A549 treated with ZK216348 at 1 μM for 4 hours (cell line): ENCODE data around the gene MYLK4. TPM values are rescaled to one million over a fixed set of nuclear protein-coding genes. Genes with fewer than 3 reads are reported as not detected.

Source experiments
- total RNA-seq: library from RNA; stranded (reverse); fragments of 200-300 nt; extraction: Qiagen RNA extraction; gene quantifications from 5 replicates; pipeline ENCODE4 v1.2.3, GENCODE V29; 2022; ENCODE audit warnings: low read depth

MYLK4 gene
- total RNA-seq, result 0.07 to 0.19 TPM (median 0.14 TPM) in 4 of 5 replicates, not detected in the other

DNA sequence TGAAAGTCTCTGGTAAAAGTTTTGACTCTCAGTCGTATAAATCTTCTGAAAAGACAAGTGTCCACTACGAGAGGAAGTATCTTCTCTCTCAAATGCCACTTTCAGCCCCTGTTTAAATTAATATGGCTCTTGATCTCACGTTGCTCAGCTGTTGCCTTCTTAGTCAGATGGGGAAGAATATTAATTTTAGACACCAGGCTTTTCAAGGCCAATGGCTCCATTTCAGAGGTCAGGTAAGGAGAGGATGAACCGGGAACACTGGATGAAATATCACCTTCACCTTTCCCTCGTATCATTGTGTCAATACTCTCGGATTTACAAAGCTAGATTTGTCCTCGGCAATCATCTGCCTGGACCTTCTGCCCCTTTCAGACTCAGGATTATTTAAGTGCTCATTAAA is at the start of gene MYLK4:
Gene MYLK4 (minus strand): TSS at position 91 of the 400 bp plus-strand sequence. CDS start 1,628 bp downstream, outside the sequence.

DNA sequence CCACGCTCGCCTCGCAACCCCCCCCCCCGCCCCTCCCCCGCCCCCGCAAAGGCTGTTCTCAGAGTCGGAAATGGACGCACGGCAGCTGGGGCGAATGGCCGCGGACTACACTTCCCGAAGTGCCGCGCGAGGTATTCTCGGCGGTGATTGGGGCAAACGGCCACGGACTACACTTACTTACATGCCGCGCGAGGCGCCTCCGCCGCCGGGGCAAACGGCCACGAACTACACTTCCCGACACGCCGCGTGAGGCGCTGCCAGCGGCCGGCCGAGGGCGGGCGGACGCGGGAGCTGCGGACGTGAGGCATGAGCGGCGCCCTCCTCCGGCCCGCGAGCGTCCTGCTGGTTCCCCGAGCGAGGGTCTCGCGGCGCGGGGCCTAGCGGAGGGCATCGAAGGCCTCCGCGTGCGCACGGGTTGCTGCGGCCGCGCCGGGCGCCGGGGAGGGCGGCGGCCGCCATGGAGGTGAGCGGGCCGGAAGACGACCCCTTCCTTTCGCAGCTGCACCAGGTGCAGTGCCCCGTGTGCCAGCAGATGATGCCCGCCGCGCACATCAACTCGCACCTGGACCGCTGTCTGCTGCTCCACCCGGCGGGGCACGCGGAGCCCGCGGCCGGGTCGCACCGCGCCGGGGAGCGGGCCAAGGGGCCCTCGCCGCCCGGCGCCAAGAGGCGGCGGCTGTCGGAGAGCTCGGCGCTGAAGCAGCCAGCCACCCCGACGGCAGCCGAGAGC is 14.6 kb upstream of the MYLK4 start, which contains the start of gene WRNIP1:
Gene WRNIP1 (plus strand): TSS at position 228 of the 730 bp plus-strand sequence. CDS start 230 bp downstream, at position 458.

Other genes with a start within 250 kb of the MYLK4 start
- 31.9 to 41.5 TPM (median 38.5 TPM) in 5 replicates for gene WRNIP1, start 14.5 kb upstream of the MYLK4 start, total RNA-seq
- 44.3 to 68.9 TPM (median 47.8 TPM) in 5 replicates for gene SERPINB1, start 90.9 kb upstream of the MYLK4 start, total RNA-seq
- gene SERPINB9, start 152.4 kb upstream of the MYLK4 start, total RNA-seq, result 6.7 to 12.4 TPM (median 11.2 TPM) in 5 replicates
- gene SERPINB6, start 220.6 kb upstream of the MYLK4 start, total RNA-seq, result 146 to 156 TPM (median 148 TPM) in 5 replicates
- 68.4 to 80.9 TPM (median 72.7 TPM) in 5 replicates for gene NQO2, start 249.0 kb upstream of the MYLK4 start, total RNA-seq